AG09319 (cell line): ENCODE measurements around the gene GPI.
"Not testable (repeated sequence)": the region's sequence is repeated elsewhere in the genome, so short reads cannot be mapped to it uniquely, and the experiment has no call there.

ENCODE experiments used
- DNase-seq: peaks from one replicate; pipeline ENCODE4 v3.0.0-alpha.2; 2010; ENCODE audit warnings: low read depth; ENCODE audit errors: extremely low read depth
- CTCF ChIP-seq: IDR thresholded peaks from 2 replicates; pipeline ENCODE4 v1.5.1; 2011; ENCODE audit warnings: low read depth, mild to moderate bottlenecking, inconsistent platforms, low read length, moderate library complexity

Gene GPI

GRCh38 chr19:34383599-34383998, 18.6 kb downstream of the GPI start:
- no peak for TF ChIP-seq CTCF
- no peak for DNase-seq

GRCh38 chr19:34386645-34387445, 21.8 kb downstream of the GPI start:
- DNase-seq = no peak
- TF ChIP-seq CTCF = no peak

- no peak for DNase-seq
- TF ChIP-seq CTCF = no peak
Observed at GRCh38 chr19:34387446-34387810, 22.4 kb downstream of the GPI start.

- DNase-seq = not testable (repeated sequence)
Observed at GRCh38 chr19:34388745-34389144, 23.7 kb downstream of the GPI start.

- no peak for TF ChIP-seq CTCF
- DNase-seq = no peak
Observed at GRCh38 chr19:34391813-34392212, 26.8 kb downstream of the GPI start.

GRCh38 chr19:34393031-34393430, 28.0 kb downstream of the GPI start:
- no peak for DNase-seq
- no peak for TF ChIP-seq CTCF

GRCh38 chr19:34393629-34394028, 28.6 kb downstream of the GPI start:
- TF ChIP-seq CTCF = no peak
- DNase-seq = no peak

GRCh38 chr19:34397853-34398252, 32.9 kb downstream of the GPI start:
- TF ChIP-seq CTCF = no peak
- DNase-seq = no peak
